Bronchial epithelial cell (primary cell): ENCODE data around the gene RBFOX1. TPM values are rescaled to one million over a fixed set of nuclear protein-coding genes. Genes with fewer than 3 reads are reported as not detected.

Experiments
- DNase-seq: peaks from one replicate; pipeline ENCODE4 v3.0.0-alpha.2; 2010; ENCODE audit warnings: low read depth
- FAIRE-seq: peaks from 2 replicates; lab custom pipeline; 2011; peaks lifted over from hg19 to GRCh38; lab: Jason Lieb, UNC
- H3K27me3 ChIP-seq: 2 replicates; pipeline ENCODE4 v1.5.1; 2011; ENCODE audit warnings: low read length; ENCODE audit not compliant: control insufficient read depth, insufficient read depth
- H3K36me3 ChIP-seq: 2 replicates; pipeline ENCODE4 v1.5.1; 2011; ENCODE audit warnings: low read length; ENCODE audit not compliant: control insufficient read depth, insufficient read depth
- H3K4me3 ChIP-seq: 2 replicates; pipeline ENCODE4 v1.5.1; 2011; ENCODE audit warnings: mild to moderate bottlenecking, low read depth, low read length, control low read depth
- total RNA-seq: library from RNA; depleted of rRNA; stranded (reverse); fragments of >200 nt; gene quantifications from 2 replicates; pipeline ENCODE4 v1.2.1, GENCODE V29; 2014
- TF ChIP-seq, protein P1 (sequence below): IDR thresholded peaks from 2 replicates; pipeline ENCODE4 v1.5.1; 2011; ENCODE audit warnings: mild to moderate bottlenecking, moderate library complexity, low read length, control low read depth, inconsistent platforms; ENCODE audit not compliant: insufficient read depth, severe bottlenecking

The RBFOX1 gene
- total RNA-seq, 1 donor from 2014 or later: not detected

DNA sequence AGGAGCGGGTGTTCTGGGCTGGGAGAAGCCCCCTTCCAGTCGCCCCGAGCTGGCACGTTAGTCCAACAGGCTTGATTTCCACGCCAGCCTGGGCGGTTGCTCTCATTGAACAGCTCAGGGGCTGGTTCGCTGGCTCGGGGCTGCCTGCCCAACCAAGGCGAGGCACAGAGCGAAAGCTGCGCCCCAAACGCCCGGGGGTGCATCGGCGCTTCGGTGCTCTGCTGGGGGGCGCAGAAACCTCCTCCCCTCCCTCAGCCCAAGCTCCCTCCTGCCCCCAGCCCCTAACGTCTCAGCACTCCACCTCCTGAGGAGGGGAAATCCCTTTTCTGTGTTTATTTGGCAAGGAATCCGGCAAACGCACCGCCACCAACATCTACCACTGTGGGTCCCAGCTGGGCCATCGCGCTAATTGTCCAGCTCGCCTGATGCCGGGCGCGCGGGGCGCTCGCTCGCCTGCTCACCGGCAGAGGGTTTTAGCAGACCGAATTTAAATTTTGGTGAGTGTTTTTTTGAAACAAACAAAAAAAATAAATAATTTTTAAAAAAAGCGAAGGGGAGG, 29.5 kb upstream of the RBFOX1 start:
- Histone ChIP-seq H3K4me3 (no peak overlapping the region), H3K36me3 (no peaks in the 10 kb centered on the region), H3K27me3 (no peaks in the 10 kb centered on the region)
- DNase-seq (no peak), FAIRE-seq (no peak)
- TF ChIP-seq, protein P1, sequence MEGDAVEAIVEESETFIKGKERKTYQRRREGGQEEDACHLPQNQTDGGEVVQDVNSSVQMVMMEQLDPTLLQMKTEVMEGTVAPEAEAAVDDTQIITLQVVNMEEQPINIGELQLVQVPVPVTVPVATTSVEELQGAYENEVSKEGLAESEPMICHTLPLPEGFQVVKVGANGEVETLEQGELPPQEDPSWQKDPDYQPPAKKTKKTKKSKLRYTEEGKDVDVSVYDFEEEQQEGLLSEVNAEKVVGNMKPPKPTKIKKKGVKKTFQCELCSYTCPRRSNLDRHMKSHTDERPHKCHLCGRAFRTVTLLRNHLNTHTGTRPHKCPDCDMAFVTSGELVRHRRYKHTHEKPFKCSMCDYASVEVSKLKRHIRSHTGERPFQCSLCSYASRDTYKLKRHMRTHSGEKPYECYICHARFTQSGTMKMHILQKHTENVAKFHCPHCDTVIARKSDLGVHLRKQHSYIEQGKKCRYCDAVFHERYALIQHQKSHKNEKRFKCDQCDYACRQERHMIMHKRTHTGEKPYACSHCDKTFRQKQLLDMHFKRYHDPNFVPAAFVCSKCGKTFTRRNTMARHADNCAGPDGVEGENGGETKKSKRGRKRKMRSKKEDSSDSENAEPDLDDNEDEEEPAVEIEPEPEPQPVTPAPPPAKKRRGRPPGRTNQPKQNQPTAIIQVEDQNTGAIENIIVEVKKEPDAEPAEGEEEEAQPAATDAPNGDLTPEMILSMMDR: no peak

DNA sequence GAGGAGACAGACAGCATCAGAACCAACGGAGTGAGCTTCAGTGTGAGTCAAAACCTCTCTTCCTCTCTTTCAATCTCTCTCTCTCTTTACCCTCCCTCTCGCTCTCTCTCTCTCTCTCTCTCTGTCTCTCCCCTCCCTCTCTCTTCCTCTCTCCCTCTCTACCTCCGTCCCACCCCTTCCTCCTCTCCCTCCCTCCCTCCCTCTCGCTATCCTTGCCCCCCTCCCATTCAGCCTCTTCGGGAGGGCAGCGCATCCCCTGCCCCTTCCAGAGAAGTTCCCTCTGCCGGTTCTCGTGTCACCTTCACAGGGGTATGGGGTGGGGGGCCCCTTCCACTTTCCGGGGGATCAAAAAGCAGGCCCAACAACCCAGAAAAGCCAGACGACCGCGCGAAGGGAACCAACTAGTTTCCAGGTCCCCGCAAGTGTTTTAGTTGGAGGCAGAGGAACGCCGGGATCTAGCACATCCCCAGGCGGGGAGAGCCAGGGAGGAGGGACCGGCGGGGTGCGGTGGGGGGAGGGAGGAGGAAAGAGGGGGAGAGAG, 28.9 kb upstream of the RBFOX1 start:
- Histone ChIP-seq H3K4me3 (no peak overlapping the region), H3K36me3 (no peaks in the 10 kb centered on the region), H3K27me3 (no peaks in the 10 kb centered on the region)
- DNase-seq: no peak
- TF ChIP-seq, protein P1: no peak
- no peak for FAIRE-seq

DNA sequence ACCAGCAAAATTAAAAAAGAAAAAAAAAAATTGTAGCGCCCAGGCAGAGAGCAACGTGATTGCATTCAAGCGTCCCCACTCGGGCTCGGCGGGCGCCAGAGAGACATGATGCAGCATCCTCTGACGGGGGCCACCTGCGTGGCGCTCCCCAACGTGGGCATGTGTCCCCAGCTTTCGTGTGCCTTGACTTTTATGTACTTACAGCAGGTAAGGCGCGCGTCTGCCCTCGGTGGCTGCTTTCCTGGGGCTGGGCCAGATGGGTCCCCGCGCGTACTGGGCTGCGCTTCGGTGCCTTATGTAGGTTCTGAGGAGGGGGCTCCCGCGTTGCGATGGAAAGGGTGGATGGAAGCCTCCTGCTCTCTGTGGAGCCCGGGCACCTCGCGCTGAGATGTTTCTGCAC, 28.4 kb upstream of the RBFOX1 start:
- TF ChIP-seq, protein P1: no peak
- no peaks in the 10 kb centered on the region for H3K27me3 ChIP-seq
- FAIRE-seq (no peak), DNase-seq (no peak)
- no peak overlapping the region for H3K4me3 ChIP-seq
- no peaks in the 10 kb centered on the region for H3K36me3 ChIP-seq

DNA sequence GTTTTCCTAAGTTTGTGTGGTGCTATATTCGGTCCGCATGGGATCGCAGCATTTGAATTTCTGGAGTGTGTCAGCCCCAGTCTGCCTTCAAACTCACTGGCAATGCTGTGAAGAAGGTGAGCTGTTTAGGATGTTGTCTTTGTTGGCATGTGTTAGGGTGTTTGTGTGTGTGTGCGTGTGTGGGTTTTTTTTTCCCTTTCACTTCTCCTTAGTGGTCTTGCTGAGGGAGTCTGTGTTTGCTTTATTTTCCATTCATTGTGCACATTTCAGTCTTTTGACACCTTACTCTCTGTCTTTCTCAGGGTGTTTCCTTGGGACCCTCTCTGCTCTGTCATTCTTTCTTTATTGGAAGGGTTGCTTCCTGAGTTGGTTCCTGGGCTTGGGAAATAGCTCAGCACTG, 27.7 kb upstream of the RBFOX1 start:
- FAIRE-seq (no peak), DNase-seq (no peak)
- TF ChIP-seq, protein P1: no peak
- H3K4me3 ChIP-seq: no peak overlapping the region
- H3K27me3 ChIP-seq: no peaks in the 10 kb centered on the region
- no peaks in the 10 kb centered on the region for H3K36me3 ChIP-seq

DNA sequence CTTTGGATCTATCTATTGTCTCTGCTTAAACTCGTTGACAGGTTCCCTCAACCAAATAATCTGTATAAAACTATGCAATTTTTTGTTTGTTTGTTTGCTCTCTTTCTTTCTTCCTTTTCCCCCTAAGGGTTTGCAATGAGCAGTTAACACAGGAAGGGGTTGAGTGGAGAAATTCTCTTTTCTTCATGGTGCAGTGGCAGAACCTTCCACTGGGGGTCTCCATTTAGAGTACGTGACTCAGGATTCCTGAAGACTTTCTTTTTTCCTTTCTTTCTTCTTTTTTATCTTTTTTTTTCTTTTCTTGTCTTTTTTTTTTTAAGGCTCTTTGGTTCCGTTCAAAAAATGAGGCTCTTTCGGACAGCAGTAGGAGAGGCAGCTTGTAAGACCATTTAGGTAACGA, 19.5 kb upstream of the RBFOX1 start:
- Histone ChIP-seq H3K4me3 (no peak overlapping the region), H3K36me3 (no peaks in the 10 kb centered on the region), H3K27me3 (no peaks in the 10 kb centered on the region)
- no peak for FAIRE-seq
- no peak for DNase-seq
- TF ChIP-seq, protein P1: no peak

DNA sequence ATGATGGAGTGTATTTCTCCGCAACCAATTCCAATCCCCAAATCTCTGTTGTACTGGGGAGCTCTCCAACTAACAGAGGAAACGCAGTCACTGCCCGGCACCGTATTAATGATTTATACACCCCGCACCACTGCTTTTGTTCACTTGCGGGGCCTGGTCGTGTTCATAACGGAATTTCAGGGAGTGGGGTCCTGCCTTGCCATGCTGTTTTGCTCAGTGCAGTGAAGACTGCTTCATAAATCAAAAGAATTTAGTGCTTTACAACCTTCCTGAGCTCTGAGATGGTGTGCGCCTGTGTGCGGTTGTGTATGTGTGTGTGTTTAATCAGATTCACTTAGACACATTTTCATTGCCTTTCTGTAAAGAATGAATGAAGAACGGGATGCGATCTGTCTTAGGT, 18.5 kb upstream of the RBFOX1 start:
- no peaks in the 10 kb centered on the region for H3K36me3 ChIP-seq
- TF ChIP-seq, protein P1: no peak
- no peak for FAIRE-seq
- no peak overlapping the region for H3K4me3 ChIP-seq
- DNase-seq: no peak
- H3K27me3 ChIP-seq: no peaks in the 10 kb centered on the region
